Naive thymus-derived CD8-positive, alpha-beta T cell (primary cell): ENCODE data around the gene FCMR. TPM values are rescaled to one million over a fixed set of nuclear protein-coding genes. Genes with fewer than 3 reads are reported as not detected.
A peak's percentile ranks its signal among the peaks of the same experiment; 100 is the strongest.

Experiments
- ATAC-seq, 2 donors: fragments of 150-1000 bp; cut with Tn5 transposase in 1 of 2; sonication (Bioruptor Pico), chemical (Tn5 transposase) in 1 of 2; 1 replicate in 1 of 2; 2 replicates in 1 of 2; pipeline ENCODE4 v1.10.0; 2021; ENCODE audit warnings: mild to moderate bottlenecking in 2 of 2, moderate library complexity in 2 of 2
- POLR2A ChIA-PET: fragments of 350-600 bp; sonication (Branson Sonifier 250); formaldehyde crosslinking; loops from one replicate; lab custom pipeline; 2021; ENCODE audit warnings: antibody characterized with exemption; lab: Charles Lee
- DNase-seq, 10 donors: peaks; one replicate each; pipeline versions ENCODE4 v3.0.0 to v3.0.0-alpha.2; 2020 to 2022
- H3K27ac Mint-ChIP-seq, 10 donors: one replicate each; pipeline ENCODE4 v1.8.0; 2020 to 2022; ENCODE audit warnings: mild to moderate bottlenecking in 10 of 10, mixed read lengths in 10 of 10, moderate library complexity in 4 of 10, inconsistent platforms in 1 of 10
- H3K27me3 Mint-ChIP-seq, 5 donors: one replicate each; pipeline ENCODE4 v1.8.0; 2021 to 2022; ENCODE audit warnings: mixed read lengths in 5 of 5
- H3K36me3 Mint-ChIP-seq, 3 donors: one replicate each; pipeline ENCODE4 v1.8.0; 2020 to 2022; ENCODE audit warnings: mixed read lengths in 3 of 3, mild to moderate bottlenecking in 2 of 3, inconsistent platforms in 1 of 3
- H3K4me1 Mint-ChIP-seq, 4 donors: one replicate each; pipeline ENCODE4 v1.8.0; 2021 to 2022; ENCODE audit warnings: mixed read lengths in 4 of 4
- H3K4me3 Mint-ChIP-seq, 10 donors: one replicate each; pipeline ENCODE4 v1.8.0; 2020 to 2022; ENCODE audit warnings: mild to moderate bottlenecking in 10 of 10, mixed read lengths in 10 of 10, moderate library complexity in 6 of 10, inconsistent platforms in 1 of 10
- H3K9me3 Mint-ChIP-seq, 9 donors: one replicate each; pipeline ENCODE4 v1.8.0; 2020 to 2022; ENCODE audit warnings: mixed read lengths in 9 of 9, mild to moderate bottlenecking in 3 of 9, inconsistent platforms in 1 of 9, moderate library complexity in 1 of 9
- polyA plus RNA-seq, 3 donors: library from polyadenylated mRNA; unstranded; fragments of 300-500 nt; fragmentation: Illumina TruSeq; gene quantifications; one replicate each; pipeline ENCODE4 v1.2.3, GENCODE V29; 2021
- total RNA-seq, 8 experiments: library from RNA in 2 of 8; stranded (reverse) in 2 of 8; gene quantifications; one replicate each; pipeline ENCODE4 v1.2.3 and lab custom pipeline; 2021 to 2026

Gene FCMR
- total and polyA plus RNA-seq, 5 experiments from 2014 or later: 536 to 869 (median 742) TPM

- Mint-ChIP-seq H3K4me1 (peaks cover 8 to 13% (median 11%) of the 10 kb centered on the region in 4 donors), H3K27ac (no peak overlapping the region), H3K4me3 (no peak overlapping the region), H3K9me3 (no peaks in the 10 kb centered on the region), H3K27me3 (no peaks in the 10 kb centered on the region), H3K36me3 (no peaks in the 10 kb centered on the region)
- ATAC-seq (no peak), DNase-seq (no peak)
- POLR2A ChIA-PET: no interaction called here
Measured at GRCh38 chr1:206958144-206958543, 36.4 kb upstream of the FCMR start.

- H3K27ac Mint-ChIP-seq: no peak overlapping the region
- no peaks in the 10 kb centered on the region for H3K36me3 Mint-ChIP-seq
- ATAC-seq (no peak), DNase-seq (no peak)
- POLR2A ChIA-PET: no interaction called here
- H3K4me3 Mint-ChIP-seq: no peak overlapping the region
- H3K27me3 Mint-ChIP-seq: no peaks in the 10 kb centered on the region
- H3K4me1 Mint-ChIP-seq: peaks cover 6 to 9% (median 8%) of the 10 kb centered on the region in 4 donors
- H3K9me3 Mint-ChIP-seq: no peaks in the 10 kb centered on the region
Measured at GRCh38 chr1:206957639-206958038, 35.9 kb upstream of the FCMR start.

- DNase-seq: no peak
- peak overlapping the region in 3 of 10 donors; percentile 13 to 66 (median 47) for H3K27ac Mint-ChIP-seq
- H3K4me3 Mint-ChIP-seq: no peak overlapping the region
- ATAC-seq: no peak
- H3K27me3 Mint-ChIP-seq: no peaks in the 10 kb centered on the region
- peaks cover 0 to 9% (median 1%) of the 10 kb centered on the region in 4 donors for H3K4me1 Mint-ChIP-seq
- no peaks in the 10 kb centered on the region for H3K9me3 Mint-ChIP-seq
- POLR2A ChIA-PET: no interaction called here
- H3K36me3 Mint-ChIP-seq: no peaks in the 10 kb centered on the region
Measured at GRCh38 chr1:206955476-206956451, 34.0 kb upstream of the FCMR start.

GRCh38 chr1:206954459-206955342, 33.0 kb upstream of the FCMR start:
- POLR2A ChIA-PET: no interaction called here
- no peaks in the 10 kb centered on the region for H3K36me3 Mint-ChIP-seq
- no peak overlapping the region for H3K4me3 Mint-ChIP-seq
- DNase-seq (no peak), ATAC-seq (no peak)
- H3K27me3 Mint-ChIP-seq: no peaks in the 10 kb centered on the region
- H3K4me1 Mint-ChIP-seq: peaks cover 0 to 9% (median 1%) of the 10 kb centered on the region in 4 donors
- no peaks in the 10 kb centered on the region for H3K9me3 Mint-ChIP-seq
- no peak overlapping the region for H3K27ac Mint-ChIP-seq

- DNase-seq: no peak
- Mint-ChIP-seq H3K4me1 (peaks cover 0 to 14% (median 2%) of the 10 kb centered on the region in 4 donors), H3K9me3 (no peaks in the 10 kb centered on the region), H3K27ac (no peak overlapping the region), H3K27me3 (no peaks in the 10 kb centered on the region), H3K4me3 (no peak overlapping the region), H3K36me3 (no peaks in the 10 kb centered on the region)
- POLR2A ChIA-PET: no interaction called here
- ATAC-seq: no peak
Measured at GRCh38 chr1:206953626-206954025, 31.9 kb upstream of the FCMR start.

GRCh38 chr1:206953126-206953525, 31.4 kb upstream of the FCMR start:
- Mint-ChIP-seq H3K9me3 (no peaks in the 10 kb centered on the region), H3K36me3 (no peaks in the 10 kb centered on the region), H3K4me3 (no peak overlapping the region), H3K27ac (no peak overlapping the region), H3K4me1 (peaks cover 0 to 14% (median 2%) of the 10 kb centered on the region in 4 donors), H3K27me3 (no peaks in the 10 kb centered on the region)
- no peak for ATAC-seq
- POLR2A ChIA-PET: no interaction called here
- DNase-seq: no peak

GRCh38 chr1:206952171-206952570, 30.4 kb upstream of the FCMR start:
- no peaks in the 10 kb centered on the region for H3K36me3 Mint-ChIP-seq
- H3K27me3 Mint-ChIP-seq: no peaks in the 10 kb centered on the region
- ATAC-seq: no peak
- H3K27ac Mint-ChIP-seq: no peak overlapping the region
- POLR2A ChIA-PET: no interaction called here
- H3K4me1 Mint-ChIP-seq: peaks cover 0 to 14% (median 2%) of the 10 kb centered on the region in 4 donors
- H3K9me3 Mint-ChIP-seq: no peaks in the 10 kb centered on the region
- DNase-seq: no peak
- no peak overlapping the region for H3K4me3 Mint-ChIP-seq

GRCh38 chr1:206951318-206952100, 29.8 kb upstream of the FCMR start:
- Mint-ChIP-seq H3K27ac (peak overlapping the region in 2 of 10 donors; percentile 7 to 27), H3K9me3 (no peaks in the 10 kb centered on the region), H3K4me1 (peaks cover 0 to 14% (median 4%) of the 10 kb centered on the region in 4 donors), H3K4me3 (no peak overlapping the region), H3K36me3 (no peaks in the 10 kb centered on the region), H3K27me3 (peaks cover 0 to 5% (median 0%) of the 10 kb centered on the region in 5 donors)
- POLR2A ChIA-PET: interaction anchor here (0.7 kb wide), 1 partner anchor 15 kb away, joined by 3 read pairs; no protein-coding TSS in a partner anchor
- DNase-seq (no peak), ATAC-seq (no peak)

- H3K27ac Mint-ChIP-seq: no peak overlapping the region
- peaks cover 0 to 11% (median 3%) of the 10 kb centered on the region in 5 donors for H3K27me3 Mint-ChIP-seq
- H3K36me3 Mint-ChIP-seq: no peaks in the 10 kb centered on the region
- H3K9me3 Mint-ChIP-seq: no peaks in the 10 kb centered on the region
- no peak overlapping the region for H3K4me3 Mint-ChIP-seq
- no peak for ATAC-seq
- POLR2A ChIA-PET: no interaction called here
- H3K4me1 Mint-ChIP-seq: peaks cover 0 to 17% (median 3%) of the 10 kb centered on the region in 4 donors
- DNase-seq: no peak
Measured at GRCh38 chr1:206949641-206950040, 27.9 kb upstream of the FCMR start.

- no peaks in the 10 kb centered on the region for H3K9me3 Mint-ChIP-seq
- H3K36me3 Mint-ChIP-seq: no peaks in the 10 kb centered on the region
- ATAC-seq (no peak), DNase-seq (no peak)
- POLR2A ChIA-PET: no interaction called here
- H3K27me3 Mint-ChIP-seq: peaks cover 0 to 11% (median 3%) of the 10 kb centered on the region in 5 donors
- H3K4me1 Mint-ChIP-seq: peaks cover 0 to 20% (median 2%) of the 10 kb centered on the region in 4 donors
- no peak overlapping the region for H3K4me3 Mint-ChIP-seq
- peak overlapping the region in 1 of 10 donors; percentile 53 for H3K27ac Mint-ChIP-seq
Measured at GRCh38 chr1:206949208-206949607, 27.5 kb upstream of the FCMR start.

- peaks cover 0 to 11% (median 3%) of the 10 kb centered on the region in 5 donors for H3K27me3 Mint-ChIP-seq
- peak overlapping the region in 1 of 10 donors; percentile 44 for H3K27ac Mint-ChIP-seq
- ATAC-seq: no peak
- H3K36me3 Mint-ChIP-seq: no peaks in the 10 kb centered on the region
- H3K4me3 Mint-ChIP-seq: no peak overlapping the region
- H3K4me1 Mint-ChIP-seq: peaks cover 0 to 18% (median 2%) of the 10 kb centered on the region in 4 donors
- DNase-seq: no peak
- H3K9me3 Mint-ChIP-seq: no peaks in the 10 kb centered on the region
- POLR2A ChIA-PET: no interaction called here
Measured at GRCh38 chr1:206947255-206947654, 25.5 kb upstream of the FCMR start.

- H3K4me3 Mint-ChIP-seq: no peak within 1 kb of the TSS
- H3K27ac Mint-ChIP-seq: peak within 1 kb of the TSS in 3 of 10 donors; percentile 37 to 67 (median 44)
- no peak for DNase-seq
- H3K36me3 Mint-ChIP-seq: no peaks in the 10 kb centered on the region
- POLR2A ChIA-PET: interaction anchor here (0.6 to 1.4 kb wide), 2 partner anchors 21 to 316 kb away, joined by 3 to 4 read pairs; no protein-coding TSS in a partner anchor
- H3K4me1 Mint-ChIP-seq: peaks cover 0 to 12% (median 2%) of the 10 kb centered on the region in 4 donors
- H3K27me3 Mint-ChIP-seq: peaks cover 0 to 11% (median 3%) of the 10 kb centered on the region in 5 donors
- ATAC-seq: no peak
- no peaks in the 10 kb centered on the region for H3K9me3 Mint-ChIP-seq
Measured at GRCh38 chr1:206946261-206946660, 24.5 kb upstream of the FCMR start, which contains the start of gene PIGR. Gene PIGR, minus strand, starts transcription at chr1:206946466. Its CDS starts 5,935 bp downstream, at chr1:206940531.
